Fibroblast of lung (primary cell): Measurements from ENCODE around the gene PARP12.

Experiments used
- CTCF ChIP-seq, 2 donors: IDR thresholded peaks in 1 of 2; conservative IDR thresholded peaks in 1 of 2; 1 replicate in 1 of 2; 2 replicates in 1 of 2; pipeline ENCODE4 v1.5.1; 2011 to 2012; ENCODE audit warnings: low read length in 2 of 2, control low read depth in 1 of 2, inconsistent platforms in 1 of 2, low read depth in 1 of 2, mild to moderate bottlenecking in 1 of 2
- EZH2 ChIP-seq: IDR thresholded peaks from 2 replicates; pipeline ENCODE4 v1.5.1; 2012; ENCODE audit warnings: low read length, control low read depth, mild to moderate bottlenecking; ENCODE audit errors: missing control alignments

- TF ChIP-seq CTCF (conservative IDR thresholded peaks at IDR 0.05 in 1 of 2, IDR thresholded peaks at IDR 0.05 in 1 of 2; ENCODE audit: low read depth in 1 of 2, low read length in 2 of 2), result no peak
- TF ChIP-seq EZH2, result no peak
Observed at GRCh38 chr7:140036224-140036962, 26.4 kb downstream of the PARP12 start.
